HepG2 (cell line): Measurements from ENCODE around the gene CTIF. TPM values are rescaled to one million over a fixed set of nuclear protein-coding genes. Genes with fewer than 3 reads are reported as not detected.

Experiments
- ATF7 ChIP-seq, 2 experiments: fragments of 450-650 bp in 1 of 2; sonication (generic) in 1 of 2; formaldehyde crosslinking in 1 of 2; IDR thresholded peaks; 2 replicates each; pipeline versions ENCODE4 v1.4.0 to v1.6.1; 2016 to 2020; ENCODE audit warnings: antibody characterized with exemption in 1 of 2, mild to moderate bottlenecking in 1 of 2, missing genetic modification reagents in 1 of 2
- CEBPB ChIP-seq: IDR thresholded peaks from 2 replicates; pipeline ENCODE4 v1.6.1; 2011; ENCODE audit warnings: low read depth, low read length, improper control_type of control experiment, borderline replicate concordance
- HDAC1 ChIP-seq: sonication (generic); formaldehyde crosslinking; IDR thresholded peaks from 2 replicates; pipeline ENCODE4 v1.5.1; 2020; ENCODE audit warnings: mild to moderate bottlenecking, missing genetic modification reagents
- HNF4A ChIP-seq: sonication (generic); formaldehyde crosslinking; IDR thresholded peaks from 2 replicates; pipeline ENCODE4 v1.4.0; 2020; ENCODE audit warnings: missing genetic modification reagents
- NFE2L1 ChIP-seq: sonication (generic); formaldehyde crosslinking; IDR thresholded peaks from 2 replicates; pipeline ENCODE4 v1.4.0; 2020; ENCODE audit warnings: missing genetic modification reagents, mild to moderate bottlenecking, borderline replicate concordance
- NFRKB ChIP-seq: fragments of 450-650 bp; IDR thresholded peaks from 2 replicates; pipeline ENCODE4 v1.6.1; 2017
- NR2C2 ChIP-seq: sonication (generic); formaldehyde crosslinking; IDR thresholded peaks from 2 replicates; pipeline ENCODE4 v1.4.0; 2020; ENCODE audit warnings: missing genetic modification reagents, mild to moderate bottlenecking, moderate library complexity, borderline replicate concordance
- NR2F6 ChIP-seq, 2 experiments: IDR thresholded peaks; 2 replicates each; pipeline ENCODE4 v1.6.1; 2016; ENCODE audit warnings: antibody characterized with exemption in 1 of 2, mild to moderate bottlenecking in 1 of 2
- NR3C1 ChIP-seq: sonication (generic); formaldehyde crosslinking; IDR thresholded peaks from 2 replicates; pipeline ENCODE4 v1.4.0; 2020; ENCODE audit warnings: missing genetic modification reagents
- NRL ChIP-seq: sonication (generic); formaldehyde crosslinking; IDR thresholded peaks from 2 replicates; pipeline ENCODE4 v1.5.0; 2020; ENCODE audit warnings: missing genetic modification reagents, mild to moderate bottlenecking, moderate library complexity, borderline replicate concordance
- PHF5A ChIP-seq: IDR thresholded peaks from one replicate; pipeline ENCODE4 v1.6.1; 2018; ENCODE audit warnings: low read depth, missing genetic modification reagents; ENCODE audit not compliant: unreplicated experiment
- RFXANK ChIP-seq: IDR thresholded peaks from 2 replicates; pipeline ENCODE4 v1.6.1; 2016
- SMARCC2 ChIP-seq: fragments of 450-650 bp; IDR thresholded peaks from 2 replicates; pipeline ENCODE4 v1.6.1; 2017; ENCODE audit warnings: antibody characterized with exemption, mild to moderate bottlenecking
- SRF ChIP-seq: IDR thresholded peaks from 2 replicates; pipeline ENCODE4 v1.6.1; 2011; ENCODE audit warnings: mild to moderate bottlenecking, low read depth, low read length, moderate library complexity
- TGIF2 ChIP-seq: IDR thresholded peaks from 2 replicates; pipeline ENCODE4 v1.6.1; 2016; ENCODE audit warnings: control low read depth, missing compliant biosample characterization
- U2AF2 ChIP-seq: fragments of 200-400 bp; formaldehyde crosslinking; IDR thresholded peaks from 2 replicates; pipeline ENCODE4 v1.6.1; 2017; ENCODE audit warnings: low read depth, mild to moderate bottlenecking, low read length
- ZNF224 ChIP-seq: sonication (generic); formaldehyde crosslinking; IDR thresholded peaks from 2 replicates; pipeline ENCODE4 v1.5.0; 2020; ENCODE audit warnings: mild to moderate bottlenecking, missing genetic modification reagents
- ZNF333 ChIP-seq: sonication (generic); formaldehyde crosslinking; IDR thresholded peaks from 2 replicates; pipeline ENCODE4 v1.4.0; 2020; ENCODE audit warnings: mild to moderate bottlenecking, missing genetic modification reagents, borderline replicate concordance
- ZNF550 ChIP-seq: sonication (generic); formaldehyde crosslinking; IDR thresholded peaks from 2 replicates; pipeline ENCODE4 v1.4.0; 2020; ENCODE audit warnings: mild to moderate bottlenecking, missing genetic modification reagents, borderline replicate concordance
- ZNF572 ChIP-seq: sonication (generic); formaldehyde crosslinking; IDR thresholded peaks from 2 replicates; pipeline ENCODE4 v1.5.1; 2020; ENCODE audit warnings: mild to moderate bottlenecking, missing genetic modification reagents
- ZNF597 ChIP-seq: sonication (generic); formaldehyde crosslinking; IDR thresholded peaks from 2 replicates; pipeline ENCODE4 v1.5.0; 2020; ENCODE audit warnings: missing genetic modification reagents
- ZNF629 ChIP-seq: sonication (generic); formaldehyde crosslinking; conservative IDR thresholded peaks from 2 replicates; pipeline ENCODE4 v1.5.0; 2020; ENCODE audit warnings: missing genetic modification reagents
- polyA plus RNA-seq, 8 experiments: library from polyadenylated mRNA; depleted of rRNA in 3 of 8; stranded (reverse) in 7 of 8; unstranded in 1 of 8; fragments of >200 nt; fragmentation: Illumina TruSeq in 4 of 8; extraction: Trizol in 4 of 8; gene quantifications; 2 replicates each; pipeline versions ENCODE4 v1.2.1 to v1.2.3, GENCODE V29; 2011 to 2016; ENCODE audit warnings: low read depth in 4 of 8, missing spikeins in 1 of 8, mixed read lengths in 1 of 8; ENCODE audit not compliant: insufficient read depth in 1 of 8
- total RNA-seq, 5 experiments: library from RNA; depleted of rRNA; stranded (reverse); fragments of >200 nt; fragmentation: Illumina TruSeq; extraction: Trizol; gene quantifications; 2 replicates each; pipeline ENCODE4 v1.2.3, GENCODE V29; 2016; ENCODE audit warnings: low read depth in 1 of 5
- TF ChIP-seq, protein P1 (sequence below): sonication (generic); formaldehyde crosslinking; IDR thresholded peaks from 2 replicates; pipeline ENCODE4 v1.4.0; 2020; ENCODE audit warnings: missing genetic modification reagents, borderline replicate concordance
- TF ChIP-seq, protein P2 (sequence below): sonication (generic); formaldehyde crosslinking; IDR thresholded peaks from 2 replicates; pipeline ENCODE4 v1.4.0; 2020; ENCODE audit warnings: mild to moderate bottlenecking, missing genetic modification reagents, borderline replicate concordance
- TF ChIP-seq, protein P3 (sequence below): sonication (generic); formaldehyde crosslinking; IDR thresholded peaks from 2 replicates; pipeline ENCODE4 v1.8.0; 2022; ENCODE audit warnings: mild to moderate bottlenecking, missing genetic modification reagents, borderline replicate concordance

CTIF gene
- total and polyA plus RNA-seq, 2 of the 13 experiments (the other 11 are each of a cell fraction or from before 2014, with no cell fraction given), result 18.2 to 28.0 TPM

DNA sequence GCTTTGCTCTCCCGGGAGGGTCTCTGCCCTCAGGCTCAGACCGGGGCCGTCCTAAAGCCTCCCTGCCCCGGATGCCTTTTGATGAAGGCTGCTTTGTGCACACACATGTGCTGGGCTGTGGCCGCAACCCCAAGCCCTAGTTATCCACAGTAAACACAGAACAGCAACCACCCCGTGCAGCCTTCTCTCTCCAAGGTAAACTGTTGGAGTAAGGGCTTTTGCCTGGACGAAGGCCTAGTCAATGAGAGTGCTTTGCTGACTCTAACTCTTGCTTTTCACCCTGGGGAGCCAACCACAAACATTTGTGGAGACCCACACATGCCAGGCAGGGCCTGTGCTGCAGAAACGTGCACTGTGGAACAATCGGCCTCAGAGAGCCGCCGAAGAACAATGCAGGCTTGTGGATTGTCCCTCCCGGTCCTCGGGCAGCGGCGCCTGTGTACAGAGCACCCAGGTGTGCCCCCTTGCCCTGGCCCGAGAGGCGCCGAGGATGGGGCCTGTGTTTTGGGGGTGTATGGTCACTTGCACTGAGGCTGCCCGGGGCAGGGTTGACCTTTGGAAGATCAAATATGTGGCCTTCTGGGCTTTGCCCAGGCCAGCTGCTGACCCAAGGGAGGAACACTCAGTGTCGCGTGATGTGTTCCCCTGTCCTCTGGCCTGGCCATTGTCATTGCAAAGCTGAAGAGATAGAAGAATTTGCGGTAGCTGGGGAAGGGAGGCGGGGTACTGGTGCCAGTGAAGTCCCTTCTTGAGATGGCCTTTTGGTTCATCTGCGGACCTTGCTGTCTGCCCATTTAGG, 37.0 kb downstream of the CTIF start (continued):
- TF ChIP-seq ZNF550 (CRISPR knock-in tag) (no peak), ZNF597 (CRISPR knock-in tag) (no peak), NR2C2 (CRISPR knock-in tag) (peak; percentile 77; the same call in 1 of the 2 replicates), NFE2L1 (CRISPR knock-in tag) (no peak), SRF (no peak), U2AF2 (no peak), TGIF2 (CRISPR knock-in tag) (peak; percentile 70), PHF5A (CRISPR knock-in tag) (no peak), CEBPB (no peak), ZNF333 (no peak; the same call in 1 of the 2 replicates), ZNF572 (CRISPR knock-in tag) (peak; percentile 100), HNF4A (CRISPR knock-in tag) (peak; percentile 98), RFXANK (CRISPR knock-in tag) (no peak), HDAC1 (CRISPR knock-in tag) (peak; percentile 61), ATF7 (IDR thresholded peaks at IDR 0.05) (no peak), ATF7 (CRISPR knock-in tag; IDR thresholded peaks at IDR 0.05) (no peak), NR2F6 (IDR thresholded peaks at IDR 0.05) (peak; percentile 90), NR2F6 (CRISPR knock-in tag; IDR thresholded peaks at IDR 0.05) (peak; percentile 89), NR3C1 (no peak), NFRKB (no peak), NRL (CRISPR knock-in tag) (no peak; the same call in none of the 2 replicates), ZNF629 (CRISPR knock-in tag) (peak; percentile 68), SMARCC2 (no peak), ZNF224 (CRISPR knock-in tag) (no peak; the same call in 1 of the 2 replicates)
- TF ChIP-seq, protein P1, sequence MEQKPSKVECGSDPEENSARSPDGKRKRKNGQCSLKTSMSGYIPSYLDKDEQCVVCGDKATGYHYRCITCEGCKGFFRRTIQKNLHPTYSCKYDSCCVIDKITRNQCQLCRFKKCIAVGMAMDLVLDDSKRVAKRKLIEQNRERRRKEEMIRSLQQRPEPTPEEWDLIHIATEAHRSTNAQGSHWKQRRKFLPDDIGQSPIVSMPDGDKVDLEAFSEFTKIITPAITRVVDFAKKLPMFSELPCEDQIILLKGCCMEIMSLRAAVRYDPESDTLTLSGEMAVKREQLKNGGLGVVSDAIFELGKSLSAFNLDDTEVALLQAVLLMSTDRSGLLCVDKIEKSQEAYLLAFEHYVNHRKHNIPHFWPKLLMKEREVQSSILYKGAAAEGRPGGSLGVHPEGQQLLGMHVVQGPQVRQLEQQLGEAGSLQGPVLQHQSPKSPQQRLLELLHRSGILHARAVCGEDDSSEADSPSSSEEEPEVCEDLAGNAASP, result peak; percentile 71; the same call in 1 of the 2 replicates
- TF ChIP-seq, protein P2, sequence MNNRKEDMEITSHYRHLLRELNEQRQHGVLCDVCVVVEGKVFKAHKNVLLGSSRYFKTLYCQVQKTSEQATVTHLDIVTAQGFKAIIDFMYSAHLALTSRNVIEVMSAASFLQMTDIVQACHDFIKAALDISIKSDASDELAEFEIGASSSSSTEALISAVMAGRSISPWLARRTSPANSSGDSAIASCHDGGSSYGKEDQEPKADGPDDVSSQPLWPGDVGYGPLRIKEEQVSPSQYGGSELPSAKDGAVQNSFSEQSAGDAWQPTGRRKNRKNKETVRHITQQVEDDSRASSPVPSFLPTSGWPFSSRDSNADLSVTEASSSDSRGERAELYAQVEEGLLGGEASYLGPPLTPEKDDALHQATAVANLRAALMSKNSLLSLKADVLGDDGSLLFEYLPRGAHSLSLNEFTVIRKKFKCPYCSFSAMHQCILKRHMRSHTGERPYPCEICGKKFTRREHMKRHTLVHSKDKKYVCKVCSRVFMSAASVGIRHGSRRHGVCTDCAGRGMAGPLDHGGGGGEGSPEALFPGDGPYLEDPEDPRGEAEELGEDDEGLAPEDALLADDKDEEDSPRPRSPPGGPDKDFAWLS (CRISPR knock-in tag), result peak; percentile 97; the same call in 1 of the 2 replicates
- TF ChIP-seq, protein P3, sequence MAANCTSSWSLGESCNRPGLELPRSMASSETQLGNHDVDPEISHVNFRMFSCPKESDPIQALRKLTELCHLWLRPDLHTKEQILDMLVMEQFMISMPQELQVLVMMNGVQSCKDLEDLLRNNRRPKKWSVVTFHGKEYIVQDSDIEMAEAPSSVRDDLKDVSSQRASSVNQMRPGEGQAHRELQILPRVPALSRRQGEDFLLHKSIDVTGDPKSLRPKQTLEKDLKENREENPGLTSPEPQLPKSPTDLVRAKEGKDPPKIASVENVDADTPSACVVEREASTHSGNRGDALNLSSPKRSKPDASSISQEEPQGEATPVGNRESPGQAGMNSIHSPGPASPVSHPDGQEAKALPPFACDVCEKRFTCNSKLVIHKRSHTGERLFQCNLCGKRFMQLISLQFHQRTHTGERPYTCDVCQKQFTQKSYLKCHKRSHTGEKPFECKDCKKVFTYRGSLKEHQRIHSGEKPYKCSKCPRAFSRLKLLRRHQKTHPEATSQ (CRISPR knock-in tag), result peak; percentile 10; the same call in 1 of the 2 replicates
